Astrocyte (in vitro differentiated cells and primary cell): ENCODE measurements around the gene C18orf32.

Source experiments
- CTCF ChIP-seq: IDR thresholded peaks from 2 replicates; pipeline ENCODE4 v1.5.1; 2011; ENCODE audit warnings: low read depth, mild to moderate bottlenecking, inconsistent platforms, low read length, moderate library complexity; ENCODE audit not compliant: insufficient read depth
- EZH2 ChIP-seq: IDR thresholded peaks from 2 replicates; pipeline ENCODE4 v1.6.1; 2012; ENCODE audit warnings: mild to moderate bottlenecking, low read length, inconsistent platforms; ENCODE audit not compliant: insufficient read depth

DNA sequence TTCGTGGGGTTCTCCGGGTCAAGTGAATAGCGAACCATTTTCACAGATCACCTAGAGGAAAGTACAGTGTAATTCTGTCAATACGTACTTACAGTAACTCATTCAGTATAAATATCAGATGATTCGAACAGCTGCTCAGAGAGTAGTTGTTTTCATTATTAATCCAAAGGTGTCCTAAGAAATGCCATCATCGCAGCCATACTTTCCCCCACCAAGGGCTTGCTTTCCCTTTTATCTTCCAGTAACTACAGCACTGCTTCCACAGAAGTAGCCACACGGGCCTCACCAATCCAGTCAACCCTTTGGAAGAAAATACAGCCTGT is 4.5 kb upstream of the C18orf32 start:
- TF ChIP-seq EZH2 (no peak), CTCF (no peak)
